ENCODE measurements around the gene ARGLU1.

- no peak for TF ChIP-seq CTCF (IDR thresholded peaks at IDR 0.05 in 8 of 11, conservative IDR thresholded peaks at IDR 0.05 in 3 of 11)
- no peak for TF ChIP-seq POLR2AphosphoS5 (IDR thresholded peaks at IDR 0.05)
- TF ChIP-seq POLR2A (IDR thresholded peaks at IDR 0.05) = no peak
These were observed 26.1 kb downstream of the ARGLU1 start for GRCh38 chr13:106541826-106542225.
